Effector CD8-positive, alpha-beta T cell (primary cell): Measurements from ENCODE around the gene TECTA.

ENCODE experiments used
- DNase-seq: peaks from one replicate; lab custom pipeline; 2025; lab: John Stamatoyannopoulos, UW
- total RNA-seq, 4 experiments: gene quantifications; one replicate each; lab custom pipeline; 2026; lab: John Stamatoyannopoulos, UW

The TECTA gene
- 0.18 to 0.78 (median 0.42) reads per million in 4 experiments for total RNA-seq

- no peak for DNase-seq
Measured at GRCh38 chr11:121100943-121101342, at the start of gene TECTA. Gene TECTA, plus strand, starts transcription at chr11:121101243. Its CDS starts 1,423 bp downstream, at chr11:121102666.

GRCh38 chr11:121053244-121053643 is 47.8 kb upstream of the TECTA start:
- DNase-seq, result no peak

GRCh38 chr11:121054266-121054665 is 46.8 kb upstream of the TECTA start:
- no peak for DNase-seq

- no peak for DNase-seq
Measured at GRCh38 chr11:121055076-121055475, 46.0 kb upstream of the TECTA start.

- no peak for DNase-seq
Measured at GRCh38 chr11:121057922-121058321, 43.1 kb upstream of the TECTA start.

- no peak for DNase-seq
Measured at GRCh38 chr11:121058941-121059340, 42.1 kb upstream of the TECTA start.

- no peak for DNase-seq
Measured at GRCh38 chr11:121059605-121060004, 41.4 kb upstream of the TECTA start.

GRCh38 chr11:121063728-121064127 is 37.3 kb upstream of the TECTA start:
- DNase-seq, result no peak

- DNase-seq, result no peak
Measured at GRCh38 chr11:121066623-121067022, 34.4 kb upstream of the TECTA start.

- DNase-seq, result no peak
Measured at GRCh38 chr11:121067026-121067425, 34.0 kb upstream of the TECTA start.

- DNase-seq, result no peak
Measured at GRCh38 chr11:121067453-121067852, 33.6 kb upstream of the TECTA start.

GRCh38 chr11:121067962-121068647 is 32.9 kb upstream of the TECTA start:
- no peak for DNase-seq

GRCh38 chr11:121068787-121069186 is 32.3 kb upstream of the TECTA start:
- no peak for DNase-seq

- no peak for DNase-seq
Measured at GRCh38 chr11:121070951-121071845, 29.8 kb upstream of the TECTA start.

- no peak for DNase-seq
Measured at GRCh38 chr11:121071846-121072450, 29.1 kb upstream of the TECTA start.

- DNase-seq, result no peak
Measured at GRCh38 chr11:121081321-121081720, 19.7 kb upstream of the TECTA start.

- no peak for DNase-seq
Measured at GRCh38 chr11:121082219-121082618, 18.8 kb upstream of the TECTA start.

- no peak for DNase-seq
Measured at GRCh38 chr11:121082670-121083069, 18.4 kb upstream of the TECTA start.

GRCh38 chr11:121086866-121087265 is 14.2 kb upstream of the TECTA start:
- no peak for DNase-seq

GRCh38 chr11:121089566-121089965 is 11.5 kb upstream of the TECTA start:
- DNase-seq, result no peak

- DNase-seq, result no peak
Measured at GRCh38 chr11:121090145-121090721, 10.8 kb upstream of the TECTA start.

- DNase-seq, result no peak
Measured at GRCh38 chr11:121091492-121092152, 9.4 kb upstream of the TECTA start.
